A204.1 (cell line): ENCODE data around the gene MAP7D2.

Experiments used
- FAIRE-seq: peaks from 2 replicates; lab custom pipeline; 2012; peaks lifted over from hg19 to GRCh38; lab: Jason Lieb, UNC

MAP7D2 gene

DNA sequence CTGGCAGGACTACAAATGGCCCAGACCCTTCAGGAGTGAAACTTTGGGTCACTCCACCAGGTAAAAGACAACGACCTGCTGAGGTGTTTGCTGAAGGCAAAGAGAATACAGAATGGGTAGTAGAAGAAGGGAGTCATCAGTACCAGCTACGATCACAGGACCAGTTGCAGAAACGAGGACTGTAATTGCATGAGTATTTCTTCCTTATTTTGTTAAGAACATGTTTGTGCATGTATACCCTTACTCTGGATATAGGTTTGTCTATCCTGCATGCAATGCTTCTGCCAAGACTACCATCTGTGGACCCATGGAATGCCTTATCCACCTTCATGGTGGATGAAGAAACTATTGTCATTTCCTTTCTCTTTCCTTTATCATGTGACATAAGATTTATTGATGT, 77.7 kb downstream of the MAP7D2 start:
- no peak for FAIRE-seq

DNA sequence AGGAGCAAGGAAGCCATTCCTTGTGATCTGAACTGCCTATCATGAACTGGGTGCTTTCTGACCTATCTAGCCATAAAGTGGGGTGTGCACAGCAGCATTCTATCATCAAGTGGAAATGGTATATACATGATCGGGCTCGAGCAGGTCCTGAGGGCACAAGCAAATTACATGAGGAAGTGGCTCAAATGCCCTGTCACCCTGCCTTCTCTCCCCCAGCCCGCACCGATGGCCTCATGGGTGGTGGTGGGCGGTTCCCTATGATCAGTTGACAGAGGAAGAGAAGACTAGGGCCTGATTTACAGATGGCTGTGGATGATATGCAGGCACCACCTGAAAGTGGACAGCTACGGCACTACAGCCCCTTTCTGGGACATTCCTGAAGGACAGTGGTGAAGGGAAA, 79.5 kb downstream of the MAP7D2 start:
- no peak for FAIRE-seq

DNA sequence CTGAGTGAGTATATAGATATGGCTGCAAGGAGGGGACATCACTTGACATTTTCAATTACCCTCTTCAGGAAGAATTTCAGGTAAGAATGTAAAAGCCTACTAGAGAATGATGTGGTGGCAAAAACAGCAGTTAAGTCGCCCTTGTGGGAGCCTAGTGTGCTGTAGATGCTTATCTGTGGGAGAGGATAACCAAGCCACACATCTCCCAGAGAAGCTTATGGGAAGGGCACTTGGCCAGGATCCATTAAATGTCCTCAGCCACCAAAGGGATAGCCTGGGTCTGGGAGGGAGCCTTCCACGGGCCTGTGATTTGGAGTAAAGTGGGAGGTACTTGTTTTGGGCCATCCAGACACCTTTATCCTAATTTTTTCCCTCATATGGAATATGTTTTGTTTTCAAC, 84.5 kb downstream of the MAP7D2 start:
- no peak for FAIRE-seq

DNA sequence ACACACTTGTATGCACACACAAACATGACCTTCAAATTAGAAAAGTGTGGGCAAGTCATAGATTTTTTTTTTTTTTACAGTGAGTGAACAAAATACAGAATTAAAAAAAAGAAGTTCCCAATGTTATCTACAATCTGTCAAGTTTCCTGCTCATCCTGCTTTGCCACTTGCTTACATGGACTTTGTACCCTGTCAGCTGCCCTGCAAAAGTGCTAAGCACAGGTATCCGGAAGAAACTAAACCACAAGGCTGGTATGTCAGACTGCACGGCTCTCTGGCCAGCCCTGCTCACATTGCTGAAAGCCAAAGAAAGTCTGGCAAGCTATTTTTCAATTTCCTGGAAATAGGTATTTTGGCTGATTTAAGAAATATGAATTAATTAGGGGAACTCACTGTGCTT, 87.0 kb downstream of the MAP7D2 start:
- no peak for FAIRE-seq

DNA sequence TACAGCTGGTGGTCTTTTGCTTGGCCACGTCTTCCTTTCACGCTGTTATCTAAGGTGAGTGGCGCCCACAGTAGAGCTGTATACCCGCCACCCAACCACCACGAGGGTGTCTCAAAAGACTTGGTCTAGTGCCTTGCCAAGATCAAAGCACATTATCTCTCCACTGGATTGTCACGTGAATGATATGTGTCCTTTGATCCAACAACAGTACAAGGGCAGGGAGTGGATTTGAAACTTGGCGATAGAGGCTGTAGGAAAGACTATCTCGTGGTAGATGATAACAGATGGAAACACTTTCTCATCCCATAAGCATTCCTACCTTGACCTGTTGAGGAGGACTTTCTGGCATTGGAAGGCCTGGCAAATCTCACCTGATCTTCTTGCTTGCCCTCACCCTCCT, 88.1 kb downstream of the MAP7D2 start:
- FAIRE-seq, result no peak

DNA sequence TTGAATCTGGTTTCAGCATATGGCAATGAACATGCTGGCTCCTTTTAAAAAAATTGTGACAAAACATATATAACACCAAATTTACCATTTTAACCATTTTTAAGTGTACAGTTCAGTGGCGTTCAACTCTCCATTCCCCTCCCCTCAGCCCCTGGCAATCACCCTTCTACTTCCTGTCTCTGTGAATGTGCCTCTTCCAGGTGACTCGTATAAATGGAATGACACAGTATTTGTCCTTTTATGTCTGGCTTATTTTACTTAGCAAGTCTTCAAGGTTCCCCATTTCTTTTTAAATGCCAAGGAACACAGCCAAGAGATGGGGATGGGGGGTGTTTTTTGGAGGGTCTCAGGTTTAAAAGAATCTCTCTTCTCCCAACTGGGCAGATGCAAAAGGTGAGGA, 90.4 kb downstream of the MAP7D2 start:
- no peak for FAIRE-seq

DNA sequence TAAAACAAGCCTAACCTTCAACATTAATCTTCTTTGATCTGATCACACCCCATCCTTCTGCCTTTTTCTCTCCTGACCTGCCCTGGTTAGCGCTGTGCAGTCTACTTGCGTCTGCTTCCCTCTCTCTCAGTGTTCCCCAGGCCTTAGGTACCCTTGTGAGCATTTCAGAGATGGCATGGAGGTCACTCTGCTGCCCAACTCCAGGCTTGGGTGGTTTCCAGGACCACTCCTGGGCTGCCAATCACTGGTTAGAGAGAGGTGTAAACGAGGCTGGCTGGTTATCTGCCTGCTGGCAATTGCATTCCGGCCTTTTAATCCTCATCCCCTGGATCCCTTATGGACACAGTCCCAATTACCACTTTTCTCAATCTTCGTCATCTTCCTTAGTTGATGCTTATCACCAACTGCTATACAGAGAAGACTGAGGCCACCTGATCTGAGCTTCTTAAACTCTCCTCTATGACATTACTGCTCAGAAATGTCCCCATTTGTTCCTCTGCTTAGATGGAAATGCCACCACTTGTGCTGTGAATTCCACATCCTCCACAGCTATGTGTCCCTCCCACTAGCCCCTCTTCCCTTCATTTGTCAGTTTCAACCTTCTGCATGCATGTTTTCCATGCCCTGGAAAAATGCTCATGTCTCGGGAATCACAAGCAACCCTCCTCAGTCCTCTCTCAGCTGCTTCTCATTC, 96.9 kb downstream of the MAP7D2 start:
- FAIRE-seq, result no peak

DNA sequence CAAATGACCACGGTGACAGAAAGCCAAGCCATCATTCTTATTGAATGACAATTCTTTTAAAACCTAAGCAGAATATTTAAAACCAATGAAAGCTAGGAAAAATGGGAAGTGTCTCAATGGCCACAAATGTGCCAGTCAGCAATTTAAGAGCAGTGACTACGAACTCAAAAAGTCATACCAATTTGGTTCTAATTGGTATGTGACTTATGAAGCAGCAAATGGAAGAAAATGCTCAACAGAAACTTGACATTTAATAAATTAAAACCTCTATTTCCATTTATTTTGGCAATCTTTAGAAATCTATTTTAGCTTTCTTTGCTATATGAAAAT, 100.1 kb downstream of the MAP7D2 start:
- no peak for FAIRE-seq

DNA sequence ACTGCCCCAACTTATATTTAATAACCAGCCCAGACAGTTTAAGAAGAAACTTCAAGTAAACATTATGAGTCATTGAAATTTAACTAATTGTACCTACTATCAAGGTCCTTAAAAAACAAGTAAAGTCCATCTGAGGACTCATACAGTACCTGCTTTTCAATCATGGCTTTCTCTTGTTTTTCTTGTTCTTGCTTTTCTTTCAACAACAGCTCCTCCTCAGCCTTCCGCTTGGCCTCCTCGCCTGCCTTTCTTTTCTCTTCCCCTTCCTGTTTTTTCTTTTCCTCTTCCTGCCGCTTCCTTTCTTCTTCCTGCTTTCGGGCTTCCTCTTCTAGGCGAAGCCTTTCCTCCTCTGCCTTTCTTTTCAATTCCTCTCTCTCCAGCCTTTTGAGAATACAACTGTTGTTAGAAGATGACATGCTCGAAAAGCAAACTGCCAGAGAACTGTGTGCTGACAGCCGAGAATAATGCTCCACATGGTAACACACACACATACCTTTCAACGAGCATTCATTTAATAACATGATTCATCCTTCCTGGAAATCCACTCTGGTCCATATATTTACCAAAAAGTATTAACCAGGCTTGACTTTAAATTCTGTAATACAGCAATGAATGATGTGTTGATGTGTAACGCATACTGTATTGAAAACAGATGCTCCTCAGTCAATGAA, 100.6 kb downstream of the MAP7D2 start:
- FAIRE-seq, result no peak

DNA sequence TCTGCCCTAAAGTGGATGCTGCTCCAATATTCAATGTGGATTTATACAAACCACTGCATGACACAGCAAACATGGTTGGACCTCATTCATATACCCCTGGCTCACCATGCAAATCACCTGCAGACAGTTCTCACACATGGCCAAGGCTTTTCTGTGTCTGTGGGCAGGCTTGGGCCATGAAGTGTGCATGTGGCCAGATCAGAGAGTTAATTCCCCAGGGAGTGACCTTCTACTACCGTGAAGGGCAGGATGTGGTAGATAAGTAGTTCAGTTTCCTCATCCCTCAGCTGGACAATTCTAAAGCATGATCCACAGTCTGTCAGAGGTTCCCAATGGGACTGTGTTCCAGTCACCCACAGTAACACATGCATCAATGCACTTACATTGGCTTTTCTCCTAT, 101.3 kb downstream of the MAP7D2 start:
- no peak for FAIRE-seq

DNA sequence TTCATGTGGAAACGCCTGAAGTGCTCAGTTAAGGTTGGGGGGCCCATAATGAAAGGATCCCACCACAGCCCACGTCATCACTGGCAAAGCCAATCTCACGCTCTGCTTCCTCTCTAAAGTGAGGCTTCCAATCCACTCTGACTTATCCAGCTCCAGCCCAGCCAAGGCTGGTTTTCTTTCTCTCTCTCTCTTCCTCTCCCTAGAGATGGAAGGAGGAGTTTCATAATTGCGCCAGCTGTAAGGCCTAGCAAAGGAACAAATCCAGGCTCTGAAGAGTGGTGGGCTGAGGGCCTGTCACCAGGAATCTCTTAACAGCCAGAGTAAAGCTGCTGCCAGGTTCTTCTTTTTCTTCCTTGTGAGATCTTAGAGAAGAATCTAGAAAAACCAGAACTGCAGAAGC, 105.1 kb downstream of the MAP7D2 start:
- no peak for FAIRE-seq

DNA sequence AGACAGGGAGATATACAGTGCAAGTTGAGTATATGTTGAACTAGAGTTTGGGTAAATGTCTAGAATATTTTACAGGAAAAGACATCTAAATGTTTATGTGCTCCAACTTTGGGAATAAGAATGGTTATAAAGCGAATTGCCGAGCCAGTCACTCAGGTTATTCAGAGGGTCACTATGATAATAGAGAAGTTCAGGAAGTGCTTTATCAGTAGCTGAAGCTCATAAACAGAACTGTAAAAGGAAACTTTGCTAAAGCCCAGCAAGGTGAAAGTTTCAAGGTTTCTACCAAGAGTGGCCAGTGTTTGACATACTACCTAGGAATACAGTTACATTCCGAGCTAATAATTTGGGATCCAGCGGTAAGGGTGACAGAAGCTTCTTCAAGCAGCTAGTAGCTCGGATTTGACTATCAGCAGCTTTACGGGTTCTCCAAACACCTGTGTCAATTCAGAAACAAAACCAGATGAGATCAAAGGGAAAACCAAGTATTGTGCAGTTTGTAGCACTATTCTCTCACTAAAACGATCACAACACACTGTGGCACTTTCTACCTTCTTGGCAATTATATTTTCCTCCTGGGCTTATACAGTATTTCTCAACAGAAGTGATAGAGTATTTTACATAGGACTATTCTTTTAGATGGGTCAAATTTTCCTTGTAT, 108.6 kb downstream of the MAP7D2 start:
- no peak for FAIRE-seq

DNA sequence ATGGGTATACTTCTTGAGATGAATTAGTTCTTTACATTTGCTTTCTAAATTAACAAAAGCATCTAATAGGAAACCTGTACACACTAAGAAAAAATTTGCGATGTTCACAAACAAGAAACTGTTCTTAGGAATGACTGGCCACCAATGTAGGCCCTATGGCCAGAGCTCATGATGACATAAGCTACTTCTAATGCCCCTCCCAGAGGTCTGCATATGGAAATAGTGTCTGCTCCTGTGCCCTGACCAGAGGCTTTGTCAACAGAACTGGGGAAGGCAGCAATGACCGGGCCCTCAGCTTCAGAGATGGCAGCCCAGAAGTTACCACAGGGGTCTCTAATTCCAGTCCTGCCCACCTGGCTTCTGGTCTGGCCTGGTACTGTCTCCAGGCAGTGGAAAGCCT, 110.8 kb downstream of the MAP7D2 start:
- FAIRE-seq, result no peak

DNA sequence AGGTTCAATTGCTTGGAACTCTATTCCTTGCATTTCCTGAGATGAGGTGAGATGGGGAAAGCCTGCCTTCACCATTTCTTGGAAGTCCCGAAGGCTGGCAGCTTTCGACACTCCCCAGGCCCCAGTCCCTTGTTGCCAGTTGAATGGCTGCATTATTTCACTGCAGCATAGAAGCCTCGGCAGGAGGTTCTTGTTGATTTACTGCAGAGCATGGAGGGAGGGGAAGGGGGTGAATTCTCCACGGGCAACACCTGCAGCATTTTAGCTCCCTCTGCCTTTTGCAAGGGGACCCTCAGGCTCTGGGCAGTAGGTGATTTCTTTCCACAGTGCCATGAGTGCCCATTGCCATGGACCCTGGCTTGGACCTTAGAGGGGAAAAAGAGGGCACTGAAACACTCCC, 115.1 kb downstream of the MAP7D2 start:
- no peak for FAIRE-seq

DNA sequence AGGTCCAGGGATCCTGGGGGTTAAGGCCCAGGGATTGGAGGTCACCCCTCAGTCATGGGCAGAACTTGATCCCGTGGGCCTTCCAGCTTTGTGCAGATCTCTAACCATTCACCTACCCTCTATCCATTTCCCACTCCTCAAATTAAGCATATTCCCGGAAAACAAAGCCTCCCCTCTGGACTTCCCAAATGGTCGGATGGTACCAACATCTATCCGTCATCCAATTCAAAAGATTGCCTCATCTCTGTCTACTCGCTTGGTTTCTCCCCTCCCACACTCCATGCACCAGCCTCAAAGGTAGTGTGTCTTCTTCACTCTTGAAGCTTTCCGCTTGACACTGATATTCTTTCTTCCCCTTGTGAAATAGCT, 125.4 kb downstream of the MAP7D2 start:
- no peak for FAIRE-seq

DNA sequence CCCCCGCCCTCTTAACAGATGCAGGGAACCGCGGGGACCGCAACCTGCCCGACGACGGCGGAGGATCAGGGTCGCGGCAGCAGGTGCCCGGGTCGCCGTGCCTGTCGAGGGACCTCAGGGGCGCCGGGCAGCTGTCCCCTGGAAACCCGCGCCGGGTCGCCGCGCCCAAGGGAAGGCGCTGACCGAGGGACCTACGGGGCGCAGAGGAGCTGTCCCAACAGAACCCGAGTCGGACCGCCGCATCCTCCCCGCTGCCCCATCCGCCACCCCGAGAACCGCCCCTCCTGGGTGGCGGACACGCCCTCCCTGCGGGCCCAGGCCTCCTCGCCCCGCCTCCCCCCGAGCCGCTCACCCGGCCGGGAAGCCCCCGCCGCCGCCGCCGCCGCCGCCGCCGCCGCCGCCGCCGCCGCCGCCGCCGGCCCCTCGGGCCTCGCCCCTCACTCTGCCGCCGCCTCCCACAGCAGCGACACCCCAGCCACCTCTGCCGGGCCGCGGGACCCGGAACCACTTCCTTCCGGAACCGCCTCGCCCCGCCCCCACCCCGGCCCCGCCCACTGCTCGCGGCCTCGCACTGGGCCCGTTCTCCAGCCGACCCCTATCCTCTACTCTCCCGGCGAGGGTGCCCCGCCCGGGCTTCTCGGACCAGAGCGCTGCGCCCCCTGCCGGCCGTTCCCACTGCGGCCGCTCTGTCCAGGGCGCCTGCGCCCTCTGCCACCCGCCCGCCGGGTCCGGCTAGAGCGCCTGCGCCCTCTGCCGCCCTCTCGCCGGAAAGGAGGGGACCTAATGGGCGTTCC, 126.0 kb downstream of the MAP7D2 start, which contains the start of gene BCLAF3:
TSS of gene BCLAF3 (minus strand) at position 506 of the 794 bp plus-strand sequence. CDS start 20,797 bp downstream, outside the sequence.
- FAIRE-seq, result no peak

DNA sequence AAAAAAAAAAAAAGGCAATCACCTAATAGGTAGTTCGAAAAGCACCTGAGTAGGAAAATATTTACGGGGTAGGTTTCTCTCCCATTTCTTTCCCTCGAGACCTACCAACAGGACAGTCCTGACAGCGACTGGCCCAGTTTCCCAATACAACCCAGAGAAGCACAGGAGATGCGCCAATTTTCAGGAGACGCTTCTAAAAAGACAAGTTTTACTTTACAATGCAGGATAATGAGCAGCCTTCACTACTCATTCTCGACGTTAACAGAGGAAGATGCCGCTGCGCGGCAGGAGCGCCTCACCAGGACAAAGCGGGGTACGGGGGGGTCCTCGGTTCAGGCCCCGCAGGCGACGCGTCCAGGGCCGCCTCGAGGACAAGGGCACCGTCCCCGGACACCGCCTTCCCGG, 126.6 kb downstream of the MAP7D2 start:
- FAIRE-seq, result no peak

DNA sequence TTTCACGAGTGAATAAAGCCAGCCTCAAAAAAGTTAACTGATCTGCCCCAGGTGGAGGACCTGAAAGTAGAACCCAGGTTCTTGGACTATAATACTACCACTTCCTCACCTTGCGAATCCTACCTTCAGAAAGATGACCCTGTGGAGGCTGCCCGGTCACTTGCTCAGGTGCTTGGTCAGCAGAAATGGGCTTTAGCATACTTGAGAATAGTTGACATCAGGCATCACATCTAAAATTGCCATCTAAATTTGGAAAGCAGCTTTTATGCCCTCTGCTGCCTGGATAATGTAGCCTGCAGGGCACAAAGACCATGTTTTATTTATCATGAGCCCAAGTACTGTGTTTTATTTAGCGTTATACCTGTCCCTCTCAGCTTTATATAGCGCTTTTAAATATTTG, 128.9 kb downstream of the MAP7D2 start:
- no peak for FAIRE-seq

DNA sequence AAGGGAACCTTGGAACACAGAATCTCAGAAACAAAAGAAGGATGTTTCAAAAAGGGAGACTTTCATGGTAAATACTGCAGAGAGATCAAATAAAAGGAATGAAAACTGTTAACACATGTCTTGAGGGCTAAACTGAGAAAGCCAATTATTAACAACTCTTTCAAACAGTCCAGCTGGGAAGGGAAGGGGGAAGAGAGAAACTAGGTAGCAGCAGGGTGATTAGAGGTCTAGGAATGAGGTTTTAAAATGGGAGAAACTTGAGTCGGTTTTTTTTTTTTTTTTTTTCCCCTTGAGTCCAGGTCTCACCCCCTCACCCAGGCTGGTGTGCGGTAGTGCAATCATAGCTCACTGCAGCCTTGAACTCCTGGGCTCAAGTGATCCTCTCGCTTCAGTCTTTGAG, 130.2 kb downstream of the MAP7D2 start:
- FAIRE-seq, result no peak

DNA sequence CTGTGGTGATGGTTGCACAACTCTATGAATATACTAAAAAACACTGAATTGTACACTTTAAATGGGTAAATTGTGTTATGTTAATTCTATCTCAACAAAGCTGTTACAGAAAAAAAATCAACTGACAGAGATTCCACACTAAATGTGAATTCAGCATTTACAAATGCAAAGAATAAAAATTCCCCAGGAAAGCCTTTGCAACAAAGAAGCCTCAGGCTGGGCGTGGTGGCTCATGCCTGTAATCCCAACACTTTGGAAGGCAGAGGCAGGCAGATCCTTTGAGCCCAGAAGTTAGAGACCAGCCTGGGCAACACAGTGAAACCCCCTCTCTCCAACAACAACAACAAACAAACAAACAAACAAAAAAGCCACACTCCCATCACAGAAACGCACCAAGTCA, 134.8 kb downstream of the MAP7D2 start:
- FAIRE-seq, result no peak

DNA sequence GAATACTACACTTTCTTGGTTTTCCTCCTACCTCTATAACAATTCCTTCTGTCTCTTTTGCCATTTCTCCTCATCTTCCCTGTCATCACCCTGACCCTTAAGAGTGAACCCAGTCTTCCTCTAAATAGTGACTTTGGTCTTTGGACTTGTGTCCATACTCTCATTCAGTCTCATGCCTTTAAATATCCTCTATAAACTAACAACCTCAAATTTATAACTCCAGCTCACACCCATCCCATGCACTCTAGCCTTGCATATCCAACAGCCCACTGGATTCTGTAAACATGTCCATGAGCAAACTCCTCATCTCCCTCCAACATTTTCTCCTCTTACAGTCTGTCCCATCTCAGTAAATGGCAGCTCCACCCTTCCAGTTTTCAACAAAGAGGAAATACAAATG, 140.9 kb downstream of the MAP7D2 start:
- no peak for FAIRE-seq

DNA sequence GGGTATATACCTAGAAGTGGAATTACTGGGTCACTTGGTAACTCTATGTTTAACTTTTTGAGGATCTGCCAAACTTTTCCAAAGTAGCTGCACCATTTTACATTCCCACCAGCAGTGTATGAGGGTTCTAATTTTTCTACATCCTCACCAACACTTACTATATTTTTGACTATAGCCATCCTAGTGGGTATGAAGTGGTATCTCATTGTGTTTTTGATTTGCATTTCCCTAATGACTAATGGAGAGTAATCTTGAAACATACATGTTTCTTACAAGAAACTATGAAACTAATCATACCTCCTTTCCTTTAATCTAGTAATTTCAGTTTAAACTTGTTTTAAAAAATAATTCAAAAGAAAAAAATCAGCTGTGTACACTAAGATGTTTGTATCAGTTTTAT, 143.7 kb downstream of the MAP7D2 start:
- FAIRE-seq, result peak; percentile 65

DNA sequence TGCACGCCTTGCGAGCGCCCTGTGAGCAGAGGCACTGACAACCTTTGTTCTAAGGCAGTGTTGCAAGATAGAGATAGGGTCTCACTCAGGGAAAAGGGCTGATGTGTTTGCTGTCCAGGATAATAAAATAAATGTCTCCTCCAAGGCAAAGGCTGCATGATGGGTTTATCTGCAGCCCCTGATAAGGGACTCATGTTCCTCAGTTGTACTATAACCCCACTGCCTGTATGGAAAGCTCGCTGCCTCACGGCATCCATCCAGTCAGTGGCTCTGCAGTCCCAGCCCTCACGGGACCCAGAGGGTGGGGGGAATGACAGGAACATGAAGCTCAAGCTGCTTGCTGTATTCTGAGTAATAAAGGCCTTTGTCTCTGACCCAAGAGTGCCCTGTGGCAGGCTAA, 148.4 kb downstream of the MAP7D2 start:
- FAIRE-seq, result no peak
